Airway epithelial cell (primary cell): Measurements from ENCODE around the gene SRD5A3. TPM values are rescaled to one million over a fixed set of nuclear protein-coding genes. Genes with fewer than 3 reads are reported as not detected.

Experiments used
- total RNA-seq: library from RNA; depleted of rRNA; stranded (reverse); fragments of >200 nt; gene quantifications from 2 replicates; pipeline ENCODE4 v1.2.3, GENCODE V29; 2015

SRD5A3 gene
- 10.0 and 10.3 TPM in 2 replicates for total RNA-seq

GRCh38 chr4:55345980-55346850 is at the start of gene SRD5A3:
SRD5A3 (plus strand) TSS chr4:55346242; CDS start chr4:55346337, 95 bp downstream.

DNA sequence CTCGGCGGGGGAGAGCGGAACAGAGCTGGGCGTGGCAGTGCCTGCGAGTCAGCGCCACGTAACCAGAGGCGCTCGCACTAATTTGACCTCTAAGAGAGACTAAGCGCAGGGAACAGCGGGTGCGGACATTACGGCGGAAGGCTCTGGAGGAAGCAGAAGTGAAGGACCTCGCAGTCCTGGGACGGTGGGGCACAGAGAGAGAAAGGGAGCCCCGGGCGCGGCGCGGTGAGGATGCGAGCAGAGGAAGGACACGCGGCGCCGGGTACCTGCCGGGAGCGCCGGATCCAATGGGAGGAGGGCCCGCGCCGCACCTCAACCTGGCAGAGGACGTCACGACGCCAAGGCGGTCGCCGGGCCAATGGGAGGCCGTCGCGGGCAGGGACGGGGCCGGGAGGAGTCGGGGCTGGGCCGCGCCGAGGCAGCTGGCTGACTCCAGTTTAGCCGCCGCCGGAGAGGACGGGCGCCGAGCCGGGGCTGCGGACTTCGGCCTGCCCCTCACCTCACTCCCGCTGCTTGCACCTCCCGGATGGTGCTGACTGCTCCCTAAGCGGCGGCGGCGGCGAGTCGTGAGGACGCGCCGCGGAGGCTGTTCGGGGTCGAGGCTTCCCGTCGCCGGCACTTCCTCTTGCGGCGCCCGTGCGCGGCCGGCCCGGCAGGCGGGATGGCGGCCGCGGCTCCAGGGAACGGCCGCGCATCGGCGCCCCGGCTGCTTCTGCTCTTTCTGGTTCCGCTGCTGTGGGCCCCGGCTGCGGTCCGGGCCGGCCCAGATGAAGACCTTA is 49.7 kb downstream of the SRD5A3 start, which contains the start of gene TMEM165:
Gene TMEM165 (plus strand): TSS at position 429 of the 779 bp plus-strand sequence. CDS start 233 bp downstream, at position 662.

Other genes with a start within 250 kb of the SRD5A3 start
- gene KDR, start 220.6 kb upstream of the SRD5A3 start, total RNA-seq: 0.35 TPM in 1 of 2 replicates, not detected in the other
- 93.6 and 117 TPM in 2 replicates for gene TMEM165, start 49.7 kb downstream of the SRD5A3 start, total RNA-seq
- 19.2 and 24.8 TPM in 2 replicates for gene CLOCK, start 200.7 kb downstream of the SRD5A3 start, total RNA-seq
- gene PDCL2, start 246.0 kb downstream of the SRD5A3 start, total RNA-seq: not detected in 2 replicates